UCSD-AML1 (cell line): ENCODE data around the gene NEK8.
"Not testable (repeated sequence)": the region's sequence is repeated elsewhere in the genome, so short reads cannot be mapped to it uniquely, and the experiment has no call there.

ENCODE experiments used
- DNase-seq: peaks from one replicate; lab custom pipeline; 2025; ENCODE audit not compliant: unreplicated experiment; lab: John Stamatoyannopoulos, UW

The NEK8 gene

GRCh38 chr17:28760601-28761562, 32.3 kb downstream of the NEK8 start:
- DNase-seq: peak; percentile 48

- DNase-seq: no peak
Observed at GRCh38 chr17:28763137-28763799, 34.7 kb downstream of the NEK8 start.

GRCh38 chr17:28763804-28764266, 35.2 kb downstream of the NEK8 start:
- peak; percentile 27 for DNase-seq

GRCh38 chr17:28765038-28765437, 36.5 kb downstream of the NEK8 start:
- DNase-seq: no peak

DNA sequence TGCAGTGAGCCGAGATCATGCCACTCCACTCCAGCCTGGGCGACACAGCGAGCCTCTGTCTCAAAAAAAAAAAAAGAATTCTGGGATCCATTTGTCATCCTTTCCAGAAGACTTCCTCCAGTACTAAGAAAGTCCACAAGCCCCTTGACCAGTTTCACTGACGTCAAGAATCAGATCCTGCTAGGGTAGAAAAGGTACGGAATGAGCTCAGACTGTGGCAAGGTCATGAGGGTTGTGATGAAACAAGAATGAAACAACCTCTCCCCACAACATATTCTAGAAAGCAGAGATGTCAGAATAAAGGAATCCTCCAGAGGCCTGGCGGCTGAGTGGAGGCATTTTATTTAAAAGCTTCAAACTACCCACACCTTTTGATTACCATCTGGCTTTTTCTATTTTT, 45.1 kb downstream of the NEK8 start:
- DNase-seq: no peak

GRCh38 chr17:28774206-28774605, 45.6 kb downstream of the NEK8 start:
- no peak for DNase-seq

DNA sequence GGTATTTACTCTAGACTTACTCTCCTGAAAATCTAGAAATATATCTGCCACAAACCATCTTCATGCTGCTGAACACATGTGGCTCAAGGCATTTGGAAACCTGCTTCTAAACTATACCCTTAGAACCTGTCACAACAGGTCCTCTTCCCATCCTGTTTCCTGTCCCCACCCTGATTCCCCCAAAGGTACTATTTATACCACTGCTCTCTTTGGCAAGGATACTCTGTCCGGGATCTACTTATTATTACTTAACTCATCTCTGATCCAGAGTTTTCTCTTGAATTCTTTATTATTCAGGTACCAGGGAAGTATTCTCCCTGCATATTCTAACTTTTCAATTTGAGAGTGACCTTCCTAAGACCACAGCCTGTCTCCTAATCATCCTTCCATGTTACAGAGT, 48.6 kb downstream of the NEK8 start:
- DNase-seq: no peak

- not testable (repeated sequence) for DNase-seq
Observed at GRCh38 chr17:28779601-28780000, 51.0 kb downstream of the NEK8 start.

DNA sequence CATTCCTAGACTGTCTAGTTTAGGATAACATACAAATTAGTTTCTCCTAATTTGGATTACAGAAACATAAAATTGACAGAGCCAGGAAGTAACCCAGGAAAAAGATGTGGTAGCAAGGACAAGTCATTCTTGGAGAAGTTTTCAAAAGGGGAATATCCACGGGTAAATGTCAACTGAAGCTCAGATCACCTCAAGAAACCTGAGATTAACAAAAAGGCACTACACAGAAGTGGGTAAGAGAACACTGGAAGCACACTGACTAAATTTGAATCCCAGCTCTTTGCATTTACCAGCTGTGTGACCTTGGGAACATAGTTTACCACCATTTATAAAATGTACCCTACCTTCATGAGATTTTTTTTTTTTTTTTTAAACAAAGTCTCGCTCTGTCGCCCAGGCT, 54.6 kb downstream of the NEK8 start:
- no peak for DNase-seq

DNA sequence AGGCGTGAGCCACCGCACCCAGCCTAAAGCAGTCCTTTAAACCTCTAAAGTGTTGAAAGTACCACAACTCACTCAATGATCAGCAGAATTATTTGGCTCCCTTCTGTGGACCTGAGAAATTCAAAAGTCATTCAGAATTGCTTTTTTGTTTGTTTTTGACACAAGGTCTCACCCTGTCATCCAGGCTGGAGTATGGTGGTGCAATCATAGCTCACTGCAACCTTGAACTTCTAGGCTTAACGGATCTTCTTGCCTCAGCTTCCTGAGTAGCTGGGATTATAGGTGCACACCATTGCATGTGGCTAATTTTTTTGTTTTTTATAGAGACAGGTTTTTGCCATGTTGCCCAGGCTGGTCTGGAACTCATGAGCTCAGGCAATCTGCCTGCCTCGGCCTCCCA, 59.5 kb downstream of the NEK8 start:
- no peak for DNase-seq
